HepG2 (cell line): ENCODE data around the gene FSD1. TPM values are rescaled to one million over a fixed set of nuclear protein-coding genes. Genes with fewer than 3 reads are reported as not detected.

Source experiments
- ARID4A ChIP-seq: sonication (generic); formaldehyde crosslinking; IDR thresholded peaks from 2 replicates; pipeline ENCODE4 v1.5.0; 2020; ENCODE audit warnings: mild to moderate bottlenecking, missing genetic modification reagents, borderline replicate concordance
- GATAD1 ChIP-seq: IDR thresholded peaks from 2 replicates; pipeline ENCODE4 v1.6.1; 2016; ENCODE audit warnings: missing genetic modification reagents, missing compliant biosample characterization
- NRL ChIP-seq: sonication (generic); formaldehyde crosslinking; IDR thresholded peaks from 2 replicates; pipeline ENCODE4 v1.5.0; 2020; ENCODE audit warnings: missing genetic modification reagents, mild to moderate bottlenecking, moderate library complexity, borderline replicate concordance
- RBFOX2 ChIP-seq: fragments of 200-400 bp; formaldehyde crosslinking; IDR thresholded peaks from 2 replicates; pipeline ENCODE4 v1.6.1; 2017; ENCODE audit warnings: low read depth, mild to moderate bottlenecking, low read length
- SIX1 ChIP-seq: sonication (generic); formaldehyde crosslinking; IDR thresholded peaks from 2 replicates; pipeline ENCODE4 v1.4.0; 2020; ENCODE audit warnings: missing genetic modification reagents, borderline replicate concordance
- SSRP1 ChIP-seq: IDR thresholded peaks from 2 replicates; pipeline ENCODE4 v1.6.1; 2016; ENCODE audit warnings: control low read depth
- STAG1 ChIP-seq: sonication (generic); formaldehyde crosslinking; IDR thresholded peaks from 2 replicates; pipeline ENCODE4 v1.4.0; 2020; ENCODE audit warnings: missing genetic modification reagents
- TBP ChIP-seq: sonication (generic); formaldehyde crosslinking; IDR thresholded peaks from 2 replicates; pipeline ENCODE4 v1.5.0; 2020; ENCODE audit warnings: missing genetic modification reagents
- TCF12 ChIP-seq, 2 experiments: fragments of 450-650 bp in 1 of 2; sonication (generic) in 1 of 2; formaldehyde crosslinking in 1 of 2; IDR thresholded peaks; 2 replicates each; pipeline versions ENCODE4 v1.6.1 to v1.8.0; 2017 to 2022; ENCODE audit warnings: antibody characterized with exemption in 1 of 2, mild to moderate bottlenecking in 1 of 2, missing genetic modification reagents in 1 of 2, moderate library complexity in 1 of 2
- TMF1 ChIP-seq: sonication (generic); formaldehyde crosslinking; IDR thresholded peaks from 2 replicates; pipeline ENCODE4 v1.8.1; 2022; ENCODE audit warnings: low read depth, missing genetic modification reagents
- TOE1 ChIP-seq: sonication (generic); formaldehyde crosslinking; IDR thresholded peaks from 2 replicates; pipeline ENCODE4 v1.4.0; 2020; ENCODE audit warnings: mild to moderate bottlenecking, missing genetic modification reagents
- XRCC5 ChIP-seq: fragments of 200-400 bp; formaldehyde crosslinking; optimal IDR thresholded peaks from 2 replicates; pipeline ENCODE3; 2017; ENCODE audit warnings: mild to moderate bottlenecking, low read length
- ZFP36 ChIP-seq: fragments of 150-350 bp; IDR thresholded peaks from 2 replicates; pipeline ENCODE4 v1.6.1; 2018; ENCODE audit warnings: borderline replicate concordance, low read length, low read depth; ENCODE audit not compliant: partially characterized antibody
- ZFP90 ChIP-seq: sonication (generic); formaldehyde crosslinking; IDR thresholded peaks from 2 replicates; pipeline ENCODE4 v1.8.0; 2022; ENCODE audit warnings: missing genetic modification reagents, mild to moderate bottlenecking, inconsistent platforms, borderline replicate concordance
- ZNF160 ChIP-seq: sonication (generic); formaldehyde crosslinking; IDR thresholded peaks from 2 replicates; pipeline ENCODE4 v1.8.0; 2022; ENCODE audit warnings: mild to moderate bottlenecking, inconsistent platforms, missing genetic modification reagents
- ZNF33B ChIP-seq: sonication (generic); formaldehyde crosslinking; IDR thresholded peaks from 2 replicates; pipeline ENCODE4 v1.5.1; 2020; ENCODE audit warnings: mild to moderate bottlenecking, missing genetic modification reagents
- ZNF816 ChIP-seq: sonication (generic); formaldehyde crosslinking; IDR thresholded peaks from 2 replicates; pipeline ENCODE4 v1.8.0; 2022; ENCODE audit warnings: missing genetic modification reagents, mild to moderate bottlenecking, borderline replicate concordance
- polyA plus RNA-seq, 8 experiments: library from polyadenylated mRNA; depleted of rRNA in 3 of 8; stranded (reverse) in 7 of 8; unstranded in 1 of 8; fragments of >200 nt; fragmentation: Illumina TruSeq in 4 of 8; extraction: Trizol in 4 of 8; gene quantifications; 2 replicates each; pipeline versions ENCODE4 v1.2.1 to v1.2.3, GENCODE V29; 2011 to 2016; ENCODE audit warnings: low read depth in 4 of 8, missing spikeins in 1 of 8, mixed read lengths in 1 of 8; ENCODE audit not compliant: insufficient read depth in 1 of 8
- total RNA-seq, 5 experiments: library from RNA; depleted of rRNA; stranded (reverse); fragments of >200 nt; fragmentation: Illumina TruSeq; extraction: Trizol; gene quantifications; 2 replicates each; pipeline ENCODE4 v1.2.3, GENCODE V29; 2016; ENCODE audit warnings: low read depth in 1 of 5
- TF ChIP-seq, protein P1 (sequence below): sonication (generic); formaldehyde crosslinking; IDR thresholded peaks from 2 replicates; pipeline ENCODE4 v1.5.1; 2020; ENCODE audit warnings: missing genetic modification reagents, mild to moderate bottlenecking, borderline replicate concordance
- TF ChIP-seq, protein P2 (sequence below): IDR thresholded peaks from 2 replicates; pipeline ENCODE4 v1.6.1; 2016; ENCODE audit warnings: low read depth, control low read depth
- TF ChIP-seq, protein P3 (sequence below): sonication (generic); formaldehyde crosslinking; IDR thresholded peaks from 2 replicates; pipeline ENCODE4 v1.5.0; 2020; ENCODE audit warnings: mild to moderate bottlenecking, missing genetic modification reagents, moderate library complexity

Gene FSD1
- total and polyA plus RNA-seq, 2 of the 13 experiments (the other 11 are each of a cell fraction or from before 2014, with no cell fraction given): 0.29 to 0.66 TPM

GRCh38 chr19:4267101-4267900 lies 37.1 kb upstream of the FSD1 start (continued):
- TF ChIP-seq, protein P1, sequence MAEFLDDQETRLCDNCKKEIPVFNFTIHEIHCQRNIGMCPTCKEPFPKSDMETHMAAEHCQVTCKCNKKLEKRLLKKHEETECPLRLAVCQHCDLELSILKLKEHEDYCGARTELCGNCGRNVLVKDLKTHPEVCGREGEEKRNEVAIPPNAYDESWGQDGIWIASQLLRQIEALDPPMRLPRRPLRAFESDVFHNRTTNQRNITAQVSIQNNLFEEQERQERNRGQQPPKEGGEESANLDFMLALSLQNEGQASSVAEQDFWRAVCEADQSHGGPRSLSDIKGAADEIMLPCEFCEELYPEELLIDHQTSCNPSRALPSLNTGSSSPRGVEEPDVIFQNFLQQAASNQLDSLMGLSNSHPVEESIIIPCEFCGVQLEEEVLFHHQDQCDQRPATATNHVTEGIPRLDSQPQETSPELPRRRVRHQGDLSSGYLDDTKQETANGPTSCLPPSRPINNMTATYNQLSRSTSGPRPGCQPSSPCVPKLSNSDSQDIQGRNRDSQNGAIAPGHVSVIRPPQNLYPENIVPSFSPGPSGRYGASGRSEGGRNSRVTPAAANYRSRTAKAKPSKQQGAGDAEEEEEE (CRISPR knock-in tag): no peak
- TF ChIP-seq SSRP1 (CRISPR knock-in tag) (no peak), ZNF33B (CRISPR knock-in tag) (no peak), ZFP90 (CRISPR knock-in tag) (no peak), TBP (CRISPR knock-in tag) (no peak), ARID4A (CRISPR knock-in tag) (peak; percentile 20; the same call in 1 of the 2 replicates), XRCC5 (peak; percentile 26), ZNF816 (no peak), GATAD1 (0 out of 2 replicates have a peak, but pooled peaks have one; percentile 8), STAG1 (CRISPR knock-in tag) (peak; percentile 95), ZNF160 (CRISPR knock-in tag) (no peak), TCF12 (IDR thresholded peaks at IDR 0.05) (no peak), TCF12 (CRISPR knock-in tag; IDR thresholded peaks at IDR 0.05) (no peak), TOE1 (no peak), ZFP36 (peak; percentile 48), NRL (CRISPR knock-in tag) (peak; percentile 19; the same call in 1 of the 2 replicates), RBFOX2 (peak; percentile 47; the same call in 1 of the 2 replicates), TMF1 (CRISPR knock-in tag) (no peak), SIX1 (CRISPR knock-in tag) (no peak)
- TF ChIP-seq, protein P2, sequence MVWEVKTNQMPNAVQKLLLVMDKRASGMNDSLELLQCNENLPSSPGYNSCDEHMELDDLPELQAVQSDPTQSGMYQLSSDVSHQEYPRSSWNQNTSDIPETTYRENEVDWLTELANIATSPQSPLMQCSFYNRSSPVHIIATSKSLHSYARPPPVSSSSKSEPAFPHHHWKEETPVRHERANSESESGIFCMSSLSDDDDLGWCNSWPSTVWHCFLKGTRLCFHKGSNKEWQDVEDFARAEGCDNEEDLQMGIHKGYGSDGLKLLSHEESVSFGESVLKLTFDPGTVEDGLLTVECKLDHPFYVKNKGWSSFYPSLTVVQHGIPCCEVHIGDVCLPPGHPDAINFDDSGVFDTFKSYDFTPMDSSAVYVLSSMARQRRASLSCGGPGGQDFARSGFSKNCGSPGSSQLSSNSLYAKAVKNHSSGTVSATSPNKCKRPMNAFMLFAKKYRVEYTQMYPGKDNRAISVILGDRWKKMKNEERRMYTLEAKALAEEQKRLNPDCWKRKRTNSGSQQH (CRISPR knock-in tag): 0 out of 2 replicates have a peak, but pooled peaks have one; percentile 33
- TF ChIP-seq, protein P3, sequence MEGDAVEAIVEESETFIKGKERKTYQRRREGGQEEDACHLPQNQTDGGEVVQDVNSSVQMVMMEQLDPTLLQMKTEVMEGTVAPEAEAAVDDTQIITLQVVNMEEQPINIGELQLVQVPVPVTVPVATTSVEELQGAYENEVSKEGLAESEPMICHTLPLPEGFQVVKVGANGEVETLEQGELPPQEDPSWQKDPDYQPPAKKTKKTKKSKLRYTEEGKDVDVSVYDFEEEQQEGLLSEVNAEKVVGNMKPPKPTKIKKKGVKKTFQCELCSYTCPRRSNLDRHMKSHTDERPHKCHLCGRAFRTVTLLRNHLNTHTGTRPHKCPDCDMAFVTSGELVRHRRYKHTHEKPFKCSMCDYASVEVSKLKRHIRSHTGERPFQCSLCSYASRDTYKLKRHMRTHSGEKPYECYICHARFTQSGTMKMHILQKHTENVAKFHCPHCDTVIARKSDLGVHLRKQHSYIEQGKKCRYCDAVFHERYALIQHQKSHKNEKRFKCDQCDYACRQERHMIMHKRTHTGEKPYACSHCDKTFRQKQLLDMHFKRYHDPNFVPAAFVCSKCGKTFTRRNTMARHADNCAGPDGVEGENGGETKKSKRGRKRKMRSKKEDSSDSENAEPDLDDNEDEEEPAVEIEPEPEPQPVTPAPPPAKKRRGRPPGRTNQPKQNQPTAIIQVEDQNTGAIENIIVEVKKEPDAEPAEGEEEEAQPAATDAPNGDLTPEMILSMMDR (CRISPR knock-in tag): peak; percentile 90
